DOHH2 (cell line): ENCODE results near the gene PRRG4.

Experiments
- H3F3A ChIP-seq: fragments of 200-600 bp; sonication (generic), shearing (Covaris generic); 2 replicates; pipeline ENCODE4 v1.6.0; 2016; ENCODE audit warnings: antibody characterized with exemption, mild to moderate bottlenecking; ENCODE audit not compliant: control insufficient read depth, insufficient read depth
- H3K27ac ChIP-seq: fragments of 200-600 bp; sonication (generic); 2 replicates; pipeline ENCODE4 v1.5.1; 2014; ENCODE audit warnings: low read depth, mild to moderate bottlenecking, low read length, moderate library complexity
- H3K27me3 ChIP-seq: fragments of 200-600 bp; sonication (generic); 2 replicates; pipeline ENCODE4 v1.6.1; 2014; ENCODE audit warnings: mild to moderate bottlenecking, low read length, mixed read lengths; ENCODE audit not compliant: control insufficient read depth
- H3K36me3 ChIP-seq: fragments of 200-600 bp; sonication (generic); 2 replicates; pipeline ENCODE4 v1.6.1; 2014; ENCODE audit warnings: mild to moderate bottlenecking, low read length, moderate library complexity, mixed read lengths; ENCODE audit not compliant: control insufficient read depth
- H3K4me1 ChIP-seq: fragments of 200-600 bp; sonication (generic); 2 replicates; pipeline ENCODE4 v1.6.1; 2014; ENCODE audit warnings: mild to moderate bottlenecking, low read length, mixed read lengths; ENCODE audit not compliant: control insufficient read depth
- H3K4me2 ChIP-seq: fragments of 200-600 bp; sonication (generic); 2 replicates; pipeline ENCODE4 v1.6.0; 2014; ENCODE audit warnings: mild to moderate bottlenecking, low read length, moderate library complexity
- H3K4me3 ChIP-seq: fragments of 200-600 bp; sonication (generic); 2 replicates; pipeline ENCODE4 v1.5.1; 2014; ENCODE audit warnings: mild to moderate bottlenecking, low read length, mixed read lengths
- H3K79me2 ChIP-seq: fragments of 200-600 bp; sonication (generic); 2 replicates; pipeline ENCODE4 v1.6.1; 2014; ENCODE audit warnings: mild to moderate bottlenecking, low read length, mixed read lengths; ENCODE audit not compliant: control insufficient read depth
- H3K9me2 ChIP-seq: fragments of 200-600 bp; sonication (generic); replicated peaks from 2 replicates; pipeline ENCODE4 v1.6.1; 2014; ENCODE audit warnings: mild to moderate bottlenecking, low read length, mixed read lengths; ENCODE audit not compliant: control insufficient read depth
- H3K9me3 ChIP-seq: fragments of 200-600 bp; sonication (generic); 2 replicates; pipeline ENCODE4 v1.6.1; 2014; ENCODE audit warnings: antibody characterized with exemption, low read length, mixed read lengths; ENCODE audit not compliant: control insufficient read depth, insufficient read depth
- H4K20me1 ChIP-seq: fragments of 200-600 bp; sonication (generic); 2 replicates; pipeline ENCODE4 v1.6.0; 2014; ENCODE audit warnings: low read depth, mild to moderate bottlenecking, antibody characterized with exemption, low read length, moderate library complexity; ENCODE audit not compliant: control insufficient read depth, insufficient read depth
- EZH2phosphoT487 ChIP-seq: fragments of 200-600 bp; sonication (generic); IDR thresholded peaks from 2 replicates; pipeline ENCODE4 v1.6.1; 2017; ENCODE audit warnings: borderline replicate concordance, mild to moderate bottlenecking, antibody characterized with exemption, low read length, moderate library complexity, mixed read lengths
- TF ChIP-seq, protein P1 (sequence below): fragments of 200-600 bp; sonication (generic); IDR thresholded peaks from one replicate; pipeline ENCODE4 v1.5.1; 2014; ENCODE audit warnings: antibody characterized with exemption, mild to moderate bottlenecking, low read depth, low read length; ENCODE audit not compliant: poor library complexity, severe bottlenecking

The PRRG4 gene

GRCh38 chr11:32899438-32899837 is 69.7 kb downstream of the PRRG4 start:
- Histone ChIP-seq H3K4me2 (no peak overlapping the region), H3K9me3 (no peaks in the 10 kb centered on the region), H3F3A (no peaks in the 10 kb centered on the region), H3K4me3 (no peak overlapping the region), H3K79me2 (peaks cover 100% of the 10 kb centered on the region), H3K36me3 (peaks cover 57% of the 10 kb centered on the region), H3K27me3 (no peaks in the 10 kb centered on the region), H3K27ac (no peak overlapping the region), H3K9me2 (no peaks in the 10 kb centered on the region), H3K4me1 (peaks cover 15% of the 10 kb centered on the region), H4K20me1 (peaks cover 19% of the 10 kb centered on the region; the same call in 1 of the 2 replicates)
- no peak for TF ChIP-seq EZH2phosphoT487
- TF ChIP-seq, protein P1, sequence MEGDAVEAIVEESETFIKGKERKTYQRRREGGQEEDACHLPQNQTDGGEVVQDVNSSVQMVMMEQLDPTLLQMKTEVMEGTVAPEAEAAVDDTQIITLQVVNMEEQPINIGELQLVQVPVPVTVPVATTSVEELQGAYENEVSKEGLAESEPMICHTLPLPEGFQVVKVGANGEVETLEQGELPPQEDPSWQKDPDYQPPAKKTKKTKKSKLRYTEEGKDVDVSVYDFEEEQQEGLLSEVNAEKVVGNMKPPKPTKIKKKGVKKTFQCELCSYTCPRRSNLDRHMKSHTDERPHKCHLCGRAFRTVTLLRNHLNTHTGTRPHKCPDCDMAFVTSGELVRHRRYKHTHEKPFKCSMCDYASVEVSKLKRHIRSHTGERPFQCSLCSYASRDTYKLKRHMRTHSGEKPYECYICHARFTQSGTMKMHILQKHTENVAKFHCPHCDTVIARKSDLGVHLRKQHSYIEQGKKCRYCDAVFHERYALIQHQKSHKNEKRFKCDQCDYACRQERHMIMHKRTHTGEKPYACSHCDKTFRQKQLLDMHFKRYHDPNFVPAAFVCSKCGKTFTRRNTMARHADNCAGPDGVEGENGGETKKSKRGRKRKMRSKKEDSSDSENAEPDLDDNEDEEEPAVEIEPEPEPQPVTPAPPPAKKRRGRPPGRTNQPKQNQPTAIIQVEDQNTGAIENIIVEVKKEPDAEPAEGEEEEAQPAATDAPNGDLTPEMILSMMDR = no peak

DNA sequence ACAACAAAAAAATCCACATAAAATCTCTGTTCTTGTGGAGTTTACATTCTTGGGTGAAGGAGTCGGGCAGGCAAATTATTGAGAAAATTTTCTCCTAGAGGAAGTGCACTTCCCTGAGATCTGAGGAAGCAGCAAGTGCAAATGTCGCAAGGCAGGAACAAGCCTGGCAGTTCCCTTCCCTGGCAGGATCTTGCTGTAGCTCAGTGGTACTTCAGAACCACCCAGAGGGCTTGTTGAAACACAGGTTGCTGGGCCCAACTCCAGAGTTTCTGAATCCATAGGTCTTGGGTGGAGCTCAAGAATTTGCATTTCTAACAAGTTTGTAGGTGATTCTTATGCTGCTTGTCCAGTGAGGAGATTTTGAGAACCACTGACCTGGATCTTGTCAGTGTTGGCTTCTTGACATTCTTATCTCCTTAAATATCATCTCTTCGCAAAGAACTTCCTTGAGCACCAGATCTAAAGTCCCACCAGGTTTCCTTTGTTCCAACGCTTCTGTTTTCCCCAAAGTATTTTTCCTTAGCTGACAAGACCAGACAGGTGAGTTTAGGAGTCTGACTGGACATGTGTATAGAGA is 72.5 kb downstream of the PRRG4 start:
- Histone ChIP-seq H3K79me2 (peaks cover 98% of the 10 kb centered on the region), H3K27ac (no peak overlapping the region), H3K9me2 (no peaks in the 10 kb centered on the region), H3K4me1 (no peaks in the 10 kb centered on the region), H4K20me1 (peaks cover 8% of the 10 kb centered on the region; the same call in 1 of the 2 replicates), H3K27me3 (no peaks in the 10 kb centered on the region), H3K9me3 (no peaks in the 10 kb centered on the region), H3F3A (no peaks in the 10 kb centered on the region), H3K4me2 (no peak overlapping the region), H3K4me3 (no peak overlapping the region), H3K36me3 (peaks cover 40% of the 10 kb centered on the region)
- TF ChIP-seq EZH2phosphoT487 = no peak
- TF ChIP-seq, protein P1 = no peak

DNA sequence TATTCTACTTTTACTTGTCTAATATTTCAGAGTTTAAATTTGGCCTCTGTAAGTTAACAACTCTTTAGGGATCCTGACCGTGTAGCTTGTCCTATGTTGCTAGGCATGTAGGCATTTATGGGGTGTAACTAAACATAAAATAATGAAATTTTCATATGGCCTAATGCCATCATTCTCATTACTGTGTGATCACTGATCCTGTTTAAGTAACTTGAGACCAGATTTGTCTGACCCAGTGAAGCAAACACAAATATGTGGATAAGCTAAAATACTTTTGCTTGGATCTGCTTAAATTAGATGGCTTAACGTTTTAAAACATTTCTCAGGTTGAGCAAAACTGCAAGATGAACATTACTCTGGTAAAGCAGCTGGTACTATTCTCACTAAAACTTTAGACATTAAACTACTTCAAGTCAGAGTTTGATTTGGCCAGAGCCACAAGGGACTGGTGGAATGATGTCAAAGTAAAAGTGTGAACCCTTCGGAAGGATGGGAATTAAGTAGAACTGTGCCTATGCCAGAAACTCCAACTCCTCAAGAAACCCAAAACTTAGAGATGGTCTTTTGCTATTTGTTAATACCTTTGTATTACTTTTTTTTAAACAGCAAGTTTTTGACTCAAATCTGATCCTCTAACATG is 75.4 kb downstream of the PRRG4 start:
- Histone ChIP-seq H3K4me3 (no peak overlapping the region), H3K36me3 (peaks cover 20% of the 10 kb centered on the region), H3K9me2 (no peaks in the 10 kb centered on the region), H3K27me3 (no peaks in the 10 kb centered on the region), H4K20me1 (peaks cover 8% of the 10 kb centered on the region; the same call in 1 of the 2 replicates), H3K9me3 (no peaks in the 10 kb centered on the region), H3K4me2 (no peak overlapping the region), H3K4me1 (no peaks in the 10 kb centered on the region), H3K79me2 (peaks cover 98% of the 10 kb centered on the region), H3K27ac (no peak overlapping the region), H3F3A (no peaks in the 10 kb centered on the region)
- TF ChIP-seq, protein P1 = no peak
- TF ChIP-seq EZH2phosphoT487 = no peak
